Prostate gland (tissue), 2 donors: ENCODE results near the gene ZNF837.

Experiments used
- CTCF ChIP-seq, 4 experiments: fragments of 200-600 bp in 2 of 4; fragments of 450-650 bp in 2 of 4; sonication (generic) in 2 of 4; IDR thresholded peaks; 1 replicate in 3 of 4; 2 replicates in 1 of 4; pipeline ENCODE4 v1.5.1; 2016 to 2019; ENCODE audit warnings: antibody characterized with exemption in 4 of 4, mild to moderate bottlenecking in 2 of 4, moderate library complexity in 2 of 4
- POLR2A ChIP-seq: fragments of 450-650 bp; IDR thresholded peaks from one replicate; pipeline ENCODE4 v1.6.1; 2016; ENCODE audit warnings: antibody characterized with exemption, mild to moderate bottlenecking

GRCh38 chr19:58368561-58369360 is 12.1 kb downstream of the ZNF837 start:
- TF ChIP-seq CTCF (IDR thresholded peaks at IDR 0.05) (no peak), POLR2A (no peak)
